NCI-H2029 treated with DMSO at 0.1 percent for 48 hours (cell line): ENCODE results near the gene ERP44.
"Not testable (repeated sequence)": the region's sequence is repeated elsewhere in the genome, so short reads cannot be mapped to it uniquely, and the experiment has no call there.

Source experiments
- DNase-seq: peaks from one replicate; lab custom pipeline; 2025; lab: John Stamatoyannopoulos, UW

ERP44 gene

DNA sequence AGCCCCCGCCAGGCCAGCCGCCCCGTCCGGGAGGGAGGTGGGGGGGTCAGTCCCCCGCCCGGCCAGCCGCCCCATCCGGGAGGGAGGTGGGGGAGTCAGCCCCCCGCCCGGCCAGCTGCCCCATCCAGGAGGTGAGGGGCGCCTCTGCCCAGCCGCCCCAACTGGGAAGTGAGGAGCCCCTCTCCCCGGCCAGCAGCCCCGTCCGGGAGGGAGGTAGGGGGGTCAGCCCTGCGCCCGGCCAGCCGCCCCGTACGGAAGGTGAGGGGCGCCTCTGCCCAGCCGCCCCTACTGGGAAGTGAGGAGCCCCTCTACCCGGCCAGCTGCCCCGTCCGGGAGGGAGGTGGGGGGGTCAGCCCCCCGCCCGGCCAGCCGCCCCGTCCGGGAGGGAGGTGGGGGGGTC is 30.8 kb downstream of the ERP44 start:
- DNase-seq, result not testable (repeated sequence)

DNA sequence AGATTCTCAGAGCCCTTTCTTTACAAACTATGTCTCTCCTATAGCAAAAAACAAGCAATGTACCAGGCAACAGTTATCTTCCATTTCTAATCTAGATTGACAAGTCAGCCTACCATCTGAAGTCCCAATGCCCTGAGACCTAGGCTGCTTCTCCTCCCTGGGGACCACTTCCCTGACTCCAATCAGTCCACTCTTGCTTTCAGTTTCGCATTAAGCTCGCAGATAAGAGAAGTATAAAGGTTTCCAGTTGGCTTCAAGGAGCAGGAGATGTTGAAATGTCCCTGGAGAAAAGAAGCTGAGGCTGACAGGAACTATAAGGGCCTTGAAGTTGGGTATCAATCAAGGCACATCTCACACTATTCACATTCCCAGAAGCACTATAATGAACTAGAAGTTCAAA is 32.3 kb downstream of the ERP44 start:
- no peak for DNase-seq

DNA sequence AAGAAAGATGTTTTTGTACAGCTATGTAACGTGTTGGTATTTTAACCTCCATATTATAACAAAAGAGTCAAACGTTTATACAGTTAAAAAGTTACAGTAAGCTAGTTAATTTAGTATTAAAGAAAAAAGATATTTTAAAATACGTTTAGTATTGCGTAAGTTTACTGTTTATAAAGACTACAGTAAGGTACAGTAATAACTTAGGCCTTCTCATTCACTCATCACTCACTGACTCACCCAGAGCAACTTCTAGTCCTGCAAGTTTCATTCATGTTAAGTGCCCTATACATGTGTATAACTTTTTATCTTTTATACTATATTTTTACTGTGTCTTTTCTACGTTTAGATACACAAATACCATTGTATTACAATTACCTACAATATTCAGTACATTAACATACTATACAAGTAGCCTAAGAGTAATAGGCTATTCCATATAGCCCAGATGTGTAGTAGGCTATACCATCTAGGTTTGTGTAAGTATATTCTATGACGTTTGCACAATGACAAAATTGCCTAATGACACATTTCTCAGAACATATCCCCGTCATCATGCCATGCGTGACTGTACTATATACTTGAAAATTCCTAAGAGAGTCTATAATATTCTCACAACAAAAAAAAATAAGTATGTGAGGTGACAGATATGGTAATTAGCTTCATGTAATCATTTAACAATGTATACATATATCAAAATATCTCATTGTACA is 33.8 kb downstream of the ERP44 start:
- no peak for DNase-seq

DNA sequence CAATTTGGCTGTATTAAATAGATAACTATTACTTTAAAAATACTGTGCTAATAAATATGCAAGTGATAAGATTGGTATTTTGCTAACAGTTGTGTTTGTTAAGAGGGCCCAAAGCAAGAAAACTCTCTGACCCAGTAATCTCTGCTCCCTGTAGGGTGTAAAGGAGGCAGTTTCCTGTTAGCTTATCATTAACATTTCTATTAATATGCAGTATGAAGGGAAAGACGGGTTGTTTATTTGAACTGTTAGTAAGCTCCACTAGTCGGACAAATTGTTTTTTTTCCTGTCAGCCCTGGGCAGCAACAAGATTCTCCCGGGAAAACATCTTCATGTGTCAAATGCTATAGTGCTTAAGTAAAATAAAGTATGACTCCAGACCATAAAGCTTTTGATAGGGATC is 35.6 kb downstream of the ERP44 start:
- no peak for DNase-seq

DNA sequence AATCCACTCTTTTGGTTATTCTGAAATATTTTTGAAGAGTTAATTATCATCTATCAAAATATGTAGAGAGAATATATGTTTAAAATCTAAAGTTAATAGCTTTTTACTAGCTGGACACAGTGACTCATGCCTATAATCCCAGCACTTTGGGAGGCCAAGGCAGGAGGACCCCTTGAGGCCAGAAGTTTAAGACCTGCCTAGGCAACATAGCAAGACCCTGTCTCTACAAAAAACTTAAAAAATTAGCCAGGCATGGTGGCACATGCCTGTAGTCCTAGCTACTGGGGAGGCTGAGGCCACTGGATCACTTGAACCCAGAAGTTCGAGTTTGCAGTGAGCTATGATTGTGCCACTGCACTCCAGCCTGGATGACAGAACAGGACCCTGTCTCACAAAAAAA is 36.1 kb downstream of the ERP44 start:
- not testable (repeated sequence) for DNase-seq

DNA sequence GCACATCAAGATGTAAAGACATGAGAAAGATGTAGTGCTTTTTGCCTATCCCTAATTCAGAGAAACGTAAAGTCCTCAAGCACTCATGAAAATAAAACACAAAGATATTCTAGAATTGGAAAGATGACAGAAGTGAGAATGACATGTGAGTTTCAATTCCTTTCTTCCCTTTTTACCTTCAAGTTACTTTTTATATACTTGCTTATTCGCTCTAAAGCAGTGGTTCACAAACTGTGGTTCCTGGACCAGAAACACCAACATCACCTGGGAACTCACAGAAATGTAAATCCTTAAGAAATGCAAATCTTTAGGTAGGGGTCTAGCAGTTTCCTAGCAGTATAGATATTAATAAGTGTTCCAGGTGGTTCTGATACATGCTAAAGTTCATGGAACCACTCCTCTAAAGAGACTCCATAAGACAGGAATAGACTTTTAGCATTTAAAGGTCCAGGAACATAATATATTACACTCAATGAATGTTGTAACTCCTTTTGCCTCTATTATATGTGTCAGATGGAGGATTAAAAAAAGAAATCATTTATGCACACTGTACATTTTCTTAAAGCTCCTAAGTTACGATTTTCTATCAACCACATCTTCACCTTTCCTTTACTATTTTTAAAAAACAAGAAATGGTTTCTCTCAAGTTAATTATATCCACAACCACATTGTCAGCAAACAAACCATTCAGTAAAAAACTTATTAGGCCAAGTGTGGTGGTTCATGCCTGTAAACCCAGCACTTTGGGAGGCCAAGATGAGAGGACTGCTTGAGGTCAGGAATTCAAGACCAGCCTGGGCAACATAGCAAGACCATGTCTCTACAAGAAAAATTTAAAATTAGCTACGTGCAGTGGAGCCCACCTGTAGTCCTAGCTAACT is 39.9 kb downstream of the ERP44 start:
- no peak for DNase-seq

GRCh38 chr9:100057624-100058023 is 41.2 kb downstream of the ERP44 start:
- DNase-seq, result no peak

GRCh38 chr9:100056561-100056960 is 42.2 kb downstream of the ERP44 start:
- DNase-seq, result no peak

- DNase-seq, result no peak
These were observed 46.4 kb downstream of the ERP44 start for GRCh38 chr9:100052375-100052774.

DNA sequence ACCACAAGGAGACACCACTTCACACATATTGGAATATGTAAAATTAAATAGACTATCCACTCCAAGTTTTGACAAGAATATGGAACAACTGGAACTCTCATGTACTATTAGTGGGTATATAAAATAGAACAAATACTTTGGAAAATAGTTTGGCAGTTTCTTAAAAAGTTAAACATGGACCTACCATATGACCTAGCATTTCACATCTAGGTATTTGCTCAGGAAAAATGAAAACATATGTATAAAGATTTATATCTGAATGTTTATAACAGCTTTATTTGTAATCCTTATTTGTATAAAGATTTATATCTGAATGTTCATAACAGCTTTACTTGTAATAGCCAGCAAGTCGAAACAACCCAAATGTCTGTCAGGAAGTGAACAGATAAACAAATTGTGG is 49.2 kb downstream of the ERP44 start:
- DNase-seq, result no peak

DNA sequence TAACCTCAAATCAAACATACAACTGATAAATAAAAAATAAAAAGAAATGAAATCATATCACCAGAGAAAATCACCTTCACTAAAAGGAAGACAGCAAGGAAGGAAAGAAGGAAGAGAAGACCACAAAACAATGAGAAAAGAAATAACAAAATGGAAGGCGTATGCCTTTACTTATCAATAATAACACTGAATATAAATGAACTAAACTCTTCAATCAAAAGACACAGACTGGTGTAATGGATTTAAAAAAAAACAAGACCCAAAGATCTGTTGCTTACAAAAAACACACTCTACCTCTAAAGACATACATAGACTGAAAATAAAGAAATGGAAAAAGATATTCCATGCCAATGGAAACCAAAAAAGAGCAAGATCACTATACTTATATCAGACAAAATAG is 60.3 kb downstream of the ERP44 start:
- DNase-seq, result no peak

GRCh38 chr9:100033877-100034551 is 64.8 kb downstream of the ERP44 start:
- DNase-seq, result no peak

GRCh38 chr9:100030548-100030947 is 68.3 kb downstream of the ERP44 start:
- DNase-seq, result no peak

- DNase-seq, result no peak
These were observed 69.5 kb downstream of the ERP44 start for GRCh38 chr9:100029251-100029650.

- peak; percentile 9 for DNase-seq
These were observed 70.5 kb downstream of the ERP44 start for GRCh38 chr9:100028201-100028784.

- DNase-seq, result no peak
These were observed 71.3 kb downstream of the ERP44 start for GRCh38 chr9:100027543-100027942.

GRCh38 chr9:100021931-100022330 is 76.9 kb downstream of the ERP44 start:
- DNase-seq, result no peak

DNA sequence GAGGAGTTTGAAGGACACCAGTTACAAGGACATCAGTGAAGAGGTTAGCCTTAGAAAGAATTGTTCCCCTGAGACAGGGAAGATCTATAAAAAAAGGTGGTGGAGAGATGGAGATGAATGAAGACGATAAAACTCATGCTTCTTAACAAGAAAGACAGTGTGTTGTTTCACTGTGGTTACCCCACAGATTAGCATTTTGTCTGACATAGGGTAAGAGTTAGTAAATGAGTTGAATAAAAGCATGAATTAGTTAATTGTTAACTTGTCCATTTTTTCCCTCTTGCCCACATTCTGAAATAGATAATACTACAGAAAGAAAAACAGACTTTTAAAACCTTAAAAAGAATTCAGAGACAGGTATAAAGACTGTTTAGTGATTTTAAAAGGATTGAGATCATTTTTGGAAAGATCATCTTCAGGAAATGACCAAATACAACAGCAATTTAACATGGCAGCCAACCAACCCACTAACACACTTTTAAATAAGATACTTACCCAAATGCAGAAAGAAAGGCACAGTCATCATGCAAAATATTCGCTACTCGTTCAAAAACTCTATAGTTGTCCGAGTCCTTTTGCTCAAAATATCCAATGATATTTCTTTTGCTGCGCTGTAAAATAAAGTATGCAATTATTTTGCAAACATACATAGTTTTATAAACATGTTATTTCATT is 78.5 kb downstream of the ERP44 start:
- no peak for DNase-seq

GRCh38 chr9:100019541-100019940 is 79.3 kb downstream of the ERP44 start:
- DNase-seq, result no peak

GRCh38 chr9:100014846-100015245 is 84.0 kb downstream of the ERP44 start:
- DNase-seq, result no peak

DNA sequence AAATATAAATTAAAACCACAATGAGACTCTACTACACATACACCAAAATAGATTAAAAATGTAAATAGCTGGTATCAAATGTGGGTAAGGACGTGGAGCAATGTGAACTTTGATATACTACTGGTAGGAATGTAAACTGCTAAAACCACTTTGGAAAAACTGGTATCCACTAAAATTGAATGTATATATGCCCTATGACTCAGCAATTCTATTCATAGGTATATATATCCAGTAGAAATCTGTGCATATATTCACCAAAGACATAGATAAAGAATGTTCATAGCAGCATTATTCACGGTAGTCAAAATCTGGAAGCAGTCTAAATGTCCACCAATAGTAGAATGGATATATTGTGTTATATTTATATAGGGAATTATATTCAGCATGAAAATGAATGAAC is 85.2 kb downstream of the ERP44 start:
- no peak for DNase-seq

DNA sequence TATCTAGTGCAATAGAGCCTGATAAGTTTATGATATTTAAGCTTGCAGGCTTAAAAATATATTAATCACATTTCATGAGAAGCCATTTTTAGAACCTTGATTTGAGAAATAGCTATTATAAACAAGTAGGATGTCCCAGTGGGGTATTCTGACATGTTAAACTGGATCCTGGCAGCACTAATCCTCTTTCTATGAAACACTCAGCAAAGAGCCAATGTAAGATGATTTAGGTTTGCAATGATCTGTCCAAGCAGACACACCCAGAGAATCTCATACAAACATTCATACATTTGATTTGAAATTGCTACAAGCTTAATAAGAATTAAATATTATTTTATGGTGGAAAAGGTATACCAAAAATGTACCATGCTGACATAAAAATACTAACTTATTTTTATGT is 86.5 kb downstream of the ERP44 start:
- no peak for DNase-seq
